ENCODE data around the gene C20orf204. TPM values are rescaled to one million over a fixed set of nuclear protein-coding genes. Genes with fewer than 3 reads are reported as not detected.

The C20orf204 gene
- polyA plus RNA-seq, 1 donor from 2014 or later = 6.0 TPM

GRCh38 chr20:64006902-64007301 is 29.1 kb upstream of the C20orf204 start:
- Histone ChIP-seq H3K36me3 (ENCODE audit: insufficient read depth, low read length) (peaks cover 7% of the 10 kb centered on the region), H3K9me2 (ENCODE audit: insufficient read depth, low read length) (no peaks in the 10 kb centered on the region), H3K27ac (ENCODE audit: low read length) (no peak overlapping the region), H2AFZ (ENCODE audit: low read depth, low read length) (no peak overlapping the region), H3K9me3 (ENCODE audit: low read length) (no peaks in the 10 kb centered on the region), H3K9ac (ENCODE audit: low read length) (no peak overlapping the region), H3K27me3 (ENCODE audit: insufficient read depth, low read depth, low read length) (no peaks in the 10 kb centered on the region), H4K20me1 (ENCODE audit: insufficient read depth) (no peaks in the 10 kb centered on the region), H3K79me2 (replicated peaks; ENCODE audit: insufficient read depth, low read length) (no peaks in the 10 kb centered on the region), H3K4me2 (ENCODE audit: low read length) (no peak overlapping the region), H3F3A (ENCODE audit: insufficient read depth, low read length, poor library complexity, severe bottlenecking) (no peaks in the 10 kb centered on the region), H3K4me3 (ENCODE audit: low read length) (no peak overlapping the region)
- TF ChIP-seq MXI1 (conservative IDR thresholded peaks at IDR 0.05; ENCODE audit: poor library complexity, severe bottlenecking) (no peak), EP300 (conservative IDR thresholded peaks at IDR 0.05; ENCODE audit: poor library complexity, severe bottlenecking) (no peak), POLR2AphosphoS5 (IDR thresholded peaks at IDR 0.05) (no peak), SMC3 (conservative IDR thresholded peaks at IDR 0.05; ENCODE audit: poor library complexity) (no peak), TAF1 (IDR thresholded peaks at IDR 0.05; ENCODE audit: low read depth) (no peak), EZH2 (IDR thresholded peaks at IDR 0.05; ENCODE audit: borderline replicate concordance, insufficient read depth, low read length, poor library complexity, severe bottlenecking) (no peak), RAD21 (conservative IDR thresholded peaks at IDR 0.05) (no peak)
- TF ChIP-seq, protein P1, sequence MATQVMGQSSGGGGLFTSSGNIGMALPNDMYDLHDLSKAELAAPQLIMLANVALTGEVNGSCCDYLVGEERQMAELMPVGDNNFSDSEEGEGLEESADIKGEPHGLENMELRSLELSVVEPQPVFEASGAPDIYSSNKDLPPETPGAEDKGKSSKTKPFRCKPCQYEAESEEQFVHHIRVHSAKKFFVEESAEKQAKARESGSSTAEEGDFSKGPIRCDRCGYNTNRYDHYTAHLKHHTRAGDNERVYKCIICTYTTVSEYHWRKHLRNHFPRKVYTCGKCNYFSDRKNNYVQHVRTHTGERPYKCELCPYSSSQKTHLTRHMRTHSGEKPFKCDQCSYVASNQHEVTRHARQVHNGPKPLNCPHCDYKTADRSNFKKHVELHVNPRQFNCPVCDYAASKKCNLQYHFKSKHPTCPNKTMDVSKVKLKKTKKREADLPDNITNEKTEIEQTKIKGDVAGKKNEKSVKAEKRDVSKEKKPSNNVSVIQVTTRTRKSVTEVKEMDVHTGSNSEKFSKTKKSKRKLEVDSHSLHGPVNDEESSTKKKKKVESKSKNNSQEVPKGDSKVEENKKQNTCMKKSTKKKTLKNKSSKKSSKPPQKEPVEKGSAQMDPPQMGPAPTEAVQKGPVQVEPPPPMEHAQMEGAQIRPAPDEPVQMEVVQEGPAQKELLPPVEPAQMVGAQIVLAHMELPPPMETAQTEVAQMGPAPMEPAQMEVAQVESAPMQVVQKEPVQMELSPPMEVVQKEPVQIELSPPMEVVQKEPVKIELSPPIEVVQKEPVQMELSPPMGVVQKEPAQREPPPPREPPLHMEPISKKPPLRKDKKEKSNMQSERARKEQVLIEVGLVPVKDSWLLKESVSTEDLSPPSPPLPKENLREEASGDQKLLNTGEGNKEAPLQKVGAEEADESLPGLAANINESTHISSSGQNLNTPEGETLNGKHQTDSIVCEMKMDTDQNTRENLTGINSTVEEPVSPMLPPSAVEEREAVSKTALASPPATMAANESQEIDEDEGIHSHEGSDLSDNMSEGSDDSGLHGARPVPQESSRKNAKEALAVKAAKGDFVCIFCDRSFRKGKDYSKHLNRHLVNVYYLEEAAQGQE (IDR thresholded peaks at IDR 0.05; ENCODE audit: borderline replicate concordance) = no peak
- TF ChIP-seq, protein P2, sequence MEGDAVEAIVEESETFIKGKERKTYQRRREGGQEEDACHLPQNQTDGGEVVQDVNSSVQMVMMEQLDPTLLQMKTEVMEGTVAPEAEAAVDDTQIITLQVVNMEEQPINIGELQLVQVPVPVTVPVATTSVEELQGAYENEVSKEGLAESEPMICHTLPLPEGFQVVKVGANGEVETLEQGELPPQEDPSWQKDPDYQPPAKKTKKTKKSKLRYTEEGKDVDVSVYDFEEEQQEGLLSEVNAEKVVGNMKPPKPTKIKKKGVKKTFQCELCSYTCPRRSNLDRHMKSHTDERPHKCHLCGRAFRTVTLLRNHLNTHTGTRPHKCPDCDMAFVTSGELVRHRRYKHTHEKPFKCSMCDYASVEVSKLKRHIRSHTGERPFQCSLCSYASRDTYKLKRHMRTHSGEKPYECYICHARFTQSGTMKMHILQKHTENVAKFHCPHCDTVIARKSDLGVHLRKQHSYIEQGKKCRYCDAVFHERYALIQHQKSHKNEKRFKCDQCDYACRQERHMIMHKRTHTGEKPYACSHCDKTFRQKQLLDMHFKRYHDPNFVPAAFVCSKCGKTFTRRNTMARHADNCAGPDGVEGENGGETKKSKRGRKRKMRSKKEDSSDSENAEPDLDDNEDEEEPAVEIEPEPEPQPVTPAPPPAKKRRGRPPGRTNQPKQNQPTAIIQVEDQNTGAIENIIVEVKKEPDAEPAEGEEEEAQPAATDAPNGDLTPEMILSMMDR (IDR thresholded peaks at IDR 0.05; ENCODE audit: poor library complexity, severe bottlenecking) = no peak

GRCh38 chr20:64009811-64010387 is 26.1 kb upstream of the C20orf204 start:
- H3K36me3 ChIP-seq (ENCODE audit: insufficient read depth, low read length) = peaks cover 7% of the 10 kb centered on the region

More at GRCh38 chr20:64009811-64010387, 26.1 kb upstream of the C20orf204 start:
- TF ChIP-seq EZH2 (IDR thresholded peaks at IDR 0.05; ENCODE audit: borderline replicate concordance, insufficient read depth, low read length, poor library complexity, severe bottlenecking) (no peak), MXI1 (conservative IDR thresholded peaks at IDR 0.05; ENCODE audit: poor library complexity, severe bottlenecking) (no peak), EP300 (conservative IDR thresholded peaks at IDR 0.05; ENCODE audit: poor library complexity, severe bottlenecking) (no peak), RAD21 (conservative IDR thresholded peaks at IDR 0.05) (no peak)
- H3K79me2 ChIP-seq (replicated peaks; ENCODE audit: insufficient read depth, low read length) = no peaks in the 10 kb centered on the region
- H3K27ac ChIP-seq (ENCODE audit: low read length) = no peak overlapping the region
- no peak overlapping the region for H3K4me2 ChIP-seq (ENCODE audit: low read length)
- no peak overlapping the region for H3K4me3 ChIP-seq (ENCODE audit: low read length)
- H2AFZ ChIP-seq (ENCODE audit: low read depth, low read length) = no peak overlapping the region
- no peaks in the 10 kb centered on the region for H3K27me3 ChIP-seq (ENCODE audit: insufficient read depth, low read depth, low read length)
- H3K9me3 ChIP-seq (ENCODE audit: low read length) = no peaks in the 10 kb centered on the region
- H3K9me2 ChIP-seq (ENCODE audit: insufficient read depth, low read length) = no peaks in the 10 kb centered on the region
- H4K20me1 ChIP-seq (ENCODE audit: insufficient read depth) = no peaks in the 10 kb centered on the region
- H3F3A ChIP-seq (ENCODE audit: insufficient read depth, low read length, poor library complexity, severe bottlenecking) = no peaks in the 10 kb centered on the region
- no peak overlapping the region for H3K9ac ChIP-seq (ENCODE audit: low read length)

All from neural cell (in vitro differentiated cells).